SK-N-SH (cell line): ENCODE data around the gene GDAP2. TPM values are rescaled to one million over a fixed set of nuclear protein-coding genes. Genes with fewer than 3 reads are reported as not detected.

ENCODE experiments used
- CTCF ChIA-PET: fragments of 300-600, 350-600 bp; formaldehyde crosslinking; extraction: SDS; loops from one replicate; lab custom pipeline; 2021; lab: Yijun Ruan, JAX
- POLR2A ChIA-PET: fragments of 350-600 bp; sonication (Branson Sonifier 250); formaldehyde crosslinking; extraction: SDS; loops from one replicate; lab custom pipeline; 2020; ENCODE audit warnings: antibody characterized with exemption, inconsistent platforms; lab: Yijun Ruan, JAX
- DNase-seq: peaks from one replicate; pipeline ENCODE4 v3.0.0; 2012
- H2AFZ ChIP-seq: fragments of 200-600 bp; sonication (generic); 2 replicates; pipeline ENCODE4 v1.8.1; 2016; ENCODE audit warnings: antibody characterized with exemption, mild to moderate bottlenecking, low read depth
- H3F3A ChIP-seq: fragments of 200-600 bp; sonication (generic); replicated peaks from 2 replicates; pipeline ENCODE3; 2016; ENCODE audit warnings: antibody characterized with exemption, mild to moderate bottlenecking; ENCODE audit not compliant: insufficient read depth
- H3K27ac ChIP-seq, 2 experiments: fragments of 200-500 bp in 1 of 2; fragments of 200-600 bp in 1 of 2; sonication (Bioruptor generic) in 1 of 2; sonication (generic), shearing (Covaris generic) in 1 of 2; 2 replicates each; pipeline versions ENCODE4 v1.5.1 to v1.6.1; 2014 to 2016; ENCODE audit warnings: low read depth in 2 of 2, inconsistent platforms in 1 of 2, low read length in 1 of 2, mild to moderate bottlenecking in 1 of 2, mixed read lengths in 1 of 2
- H3K27me3 ChIP-seq: fragments of 200-600 bp; sonication (generic), shearing (Covaris generic); 2 replicates; pipeline ENCODE4 v1.6.1; 2016; ENCODE audit warnings: mixed run types; ENCODE audit not compliant: insufficient read depth
- H3K36me3 ChIP-seq, 2 experiments: fragments of 200-500 bp in 1 of 2; fragments of 200-600 bp in 1 of 2; sonication (Bioruptor generic) in 1 of 2; sonication (generic) in 1 of 2; replicated peaks in 1 of 2; 2 replicates each; pipeline versions ENCODE3 to v1.5.1; 2014 to 2016; ENCODE audit warnings: low read length in 1 of 2, mild to moderate bottlenecking in 1 of 2; ENCODE audit not compliant: insufficient read depth in 2 of 2, control insufficient read depth in 1 of 2
- H3K4me1 ChIP-seq, 2 experiments: fragments of 200-500 bp in 1 of 2; fragments of 200-600 bp in 1 of 2; sonication (Bioruptor generic) in 1 of 2; sonication (generic), shearing (Covaris generic) in 1 of 2; 2 replicates each; pipeline versions ENCODE4 v1.5.1 to v1.6.1; 2014 to 2016; ENCODE audit warnings: low read depth in 1 of 2, low read length in 1 of 2, mixed run types in 1 of 2; ENCODE audit not compliant: insufficient read depth in 2 of 2, control insufficient read depth in 1 of 2
- H3K4me2 ChIP-seq: fragments of 200-600 bp; sonication (generic), shearing (Covaris generic); 2 replicates; pipeline ENCODE4 v1.6.1; 2017; ENCODE audit warnings: mixed run types
- H3K4me3 ChIP-seq, 2 experiments: fragments of 200-500 bp in 1 of 2; fragments of 200-600 bp in 1 of 2; sonication (Bioruptor generic) in 1 of 2; sonication (generic), shearing (Covaris generic) in 1 of 2; 2 replicates each; pipeline versions ENCODE4 v1.5.1 to v1.8.1; 2014 to 2016; ENCODE audit warnings: low read depth in 2 of 2, inconsistent platforms in 1 of 2, low read length in 1 of 2, mild to moderate bottlenecking in 1 of 2, mixed read lengths in 1 of 2, moderate library complexity in 1 of 2
- H3K79me2 ChIP-seq: fragments of 200-600 bp; sonication (generic); 2 replicates; pipeline ENCODE4 v1.8.1; 2017; ENCODE audit warnings: mild to moderate bottlenecking; ENCODE audit not compliant: insufficient read depth
- H3K9ac ChIP-seq: fragments of 200-600 bp; sonication (generic); 2 replicates; pipeline ENCODE4 v1.6.1; 2017; ENCODE audit warnings: mixed run types
- H3K9me2 ChIP-seq: fragments of 200-600 bp; sonication (generic); 2 replicates; pipeline ENCODE4 v1.6.1; 2017; ENCODE audit warnings: mixed run types
- H3K9me3 ChIP-seq: fragments of 200-600 bp; sonication (generic); 2 replicates; pipeline ENCODE4 v1.6.1; 2017; ENCODE audit warnings: mixed run types, mild to moderate bottlenecking, moderate library complexity
- H4K20me1 ChIP-seq: fragments of 200-600 bp; sonication (generic); 2 replicates; pipeline ENCODE4 v1.6.1; 2017; ENCODE audit warnings: mild to moderate bottlenecking, mixed run types; ENCODE audit not compliant: insufficient read depth
- CHD2 ChIP-seq: fragments of 150-350 bp; IDR thresholded peaks from 2 replicates; pipeline ENCODE4 v1.6.1; 2018; ENCODE audit warnings: low read length; ENCODE audit not compliant: partially characterized antibody
- ELF1 ChIP-seq: IDR thresholded peaks from 2 replicates; pipeline ENCODE4 v1.4.0; 2012
- EZH2phosphoT487 ChIP-seq: fragments of 200-600 bp; sonication (generic); IDR thresholded peaks from 2 replicates; pipeline ENCODE4 v1.6.1; 2017; ENCODE audit warnings: low read depth, mixed run types, mild to moderate bottlenecking, antibody characterized with exemption, moderate library complexity, borderline replicate concordance
- FOSL2 ChIP-seq: IDR thresholded peaks from 2 replicates; pipeline ENCODE4 v1.4.0; 2012; ENCODE audit warnings: low read depth, mild to moderate bottlenecking, moderate library complexity, borderline replicate concordance
- FOXJ3 ChIP-seq: sonication (generic); formaldehyde crosslinking; IDR thresholded peaks from 2 replicates; pipeline ENCODE4 v1.5.1; 2020; ENCODE audit warnings: mild to moderate bottlenecking, missing genetic modification reagents
- GABPA ChIP-seq: IDR thresholded peaks from 2 replicates; pipeline ENCODE4 v1.4.0; 2012; ENCODE audit warnings: low read depth, mild to moderate bottlenecking
- GATA2 ChIP-seq: sonication (generic); formaldehyde crosslinking; IDR thresholded peaks from 2 replicates; pipeline ENCODE4 v1.5.0; 2020; ENCODE audit warnings: mild to moderate bottlenecking, missing genetic modification reagents
- MEF2A ChIP-seq: IDR thresholded peaks from 2 replicates; pipeline ENCODE4 v1.4.0; 2012; ENCODE audit warnings: low read depth, borderline replicate concordance
- RAD21 ChIP-seq: IDR thresholded peaks from 2 replicates; pipeline ENCODE4 v1.6.1; 2012; ENCODE audit warnings: mild to moderate bottlenecking, low read length
- RXRA ChIP-seq: IDR thresholded peaks from 2 replicates; pipeline ENCODE4 v1.4.0; 2012; ENCODE audit warnings: low read depth, mild to moderate bottlenecking, borderline replicate concordance
- polyA plus RNA-seq, 3 experiments: library from polyadenylated mRNA; depleted of rRNA; stranded (reverse); fragments of >200 nt; gene quantifications; 2 replicates each; pipeline ENCODE4 v1.2.3, GENCODE V29; 2012
- TF ChIP-seq, protein P1 (sequence below): IDR thresholded peaks from 2 replicates; pipeline ENCODE4 v1.6.1; 2012; ENCODE audit warnings: mild to moderate bottlenecking, low read depth, low read length, moderate library complexity
- TF ChIP-seq, protein P2 (sequence below): IDR thresholded peaks from 2 replicates; pipeline ENCODE4 v1.4.0; 2012; ENCODE audit warnings: low read depth, borderline replicate concordance
- TF ChIP-seq, protein P3 (sequence below): IDR thresholded peaks from 2 replicates; pipeline ENCODE4 v1.4.0; 2012; ENCODE audit warnings: low read depth
- TF ChIP-seq, protein P4 (sequence below): fragments of 150-350 bp; IDR thresholded peaks from 2 replicates; pipeline ENCODE4 v1.6.1; 2016; ENCODE audit warnings: mild to moderate bottlenecking, low read depth, low read length

Gene GDAP2
- polyA plus RNA-seq, 1 of the 3 experiments (the other 2 are of a cell fraction) = 5.6 TPM

DNA sequence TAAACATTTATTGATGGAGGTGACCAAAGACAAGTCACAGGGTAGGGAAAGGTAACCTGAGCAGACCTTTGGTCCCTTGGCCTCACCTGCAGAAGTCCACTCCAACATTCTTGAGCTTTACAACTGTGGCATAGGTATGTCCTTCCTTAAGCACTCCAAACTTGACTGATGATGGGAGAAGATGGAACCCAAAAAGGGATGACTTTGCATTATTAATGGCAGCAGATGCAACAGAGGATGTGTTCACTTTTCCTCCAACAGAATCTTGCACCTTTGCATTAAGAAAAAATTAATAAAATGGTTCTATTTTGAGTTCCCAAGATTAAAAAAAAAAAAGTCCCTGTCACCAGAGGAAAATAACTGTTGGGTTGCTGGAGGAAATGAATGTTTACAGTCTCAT is 42.4 kb upstream of the GDAP2 start:
- H3F3A ChIP-seq = peaks cover 5% of the 10 kb centered on the region
- no peaks in the 10 kb centered on the region for H3K9me2 ChIP-seq
- ChIA-PET CTCF (no interaction called here), POLR2A (no interaction called here)
- no peaks in the 10 kb centered on the region for H3K9me3 ChIP-seq
- no peak overlapping the region for H2AFZ ChIP-seq
- TF ChIP-seq, protein P1, sequence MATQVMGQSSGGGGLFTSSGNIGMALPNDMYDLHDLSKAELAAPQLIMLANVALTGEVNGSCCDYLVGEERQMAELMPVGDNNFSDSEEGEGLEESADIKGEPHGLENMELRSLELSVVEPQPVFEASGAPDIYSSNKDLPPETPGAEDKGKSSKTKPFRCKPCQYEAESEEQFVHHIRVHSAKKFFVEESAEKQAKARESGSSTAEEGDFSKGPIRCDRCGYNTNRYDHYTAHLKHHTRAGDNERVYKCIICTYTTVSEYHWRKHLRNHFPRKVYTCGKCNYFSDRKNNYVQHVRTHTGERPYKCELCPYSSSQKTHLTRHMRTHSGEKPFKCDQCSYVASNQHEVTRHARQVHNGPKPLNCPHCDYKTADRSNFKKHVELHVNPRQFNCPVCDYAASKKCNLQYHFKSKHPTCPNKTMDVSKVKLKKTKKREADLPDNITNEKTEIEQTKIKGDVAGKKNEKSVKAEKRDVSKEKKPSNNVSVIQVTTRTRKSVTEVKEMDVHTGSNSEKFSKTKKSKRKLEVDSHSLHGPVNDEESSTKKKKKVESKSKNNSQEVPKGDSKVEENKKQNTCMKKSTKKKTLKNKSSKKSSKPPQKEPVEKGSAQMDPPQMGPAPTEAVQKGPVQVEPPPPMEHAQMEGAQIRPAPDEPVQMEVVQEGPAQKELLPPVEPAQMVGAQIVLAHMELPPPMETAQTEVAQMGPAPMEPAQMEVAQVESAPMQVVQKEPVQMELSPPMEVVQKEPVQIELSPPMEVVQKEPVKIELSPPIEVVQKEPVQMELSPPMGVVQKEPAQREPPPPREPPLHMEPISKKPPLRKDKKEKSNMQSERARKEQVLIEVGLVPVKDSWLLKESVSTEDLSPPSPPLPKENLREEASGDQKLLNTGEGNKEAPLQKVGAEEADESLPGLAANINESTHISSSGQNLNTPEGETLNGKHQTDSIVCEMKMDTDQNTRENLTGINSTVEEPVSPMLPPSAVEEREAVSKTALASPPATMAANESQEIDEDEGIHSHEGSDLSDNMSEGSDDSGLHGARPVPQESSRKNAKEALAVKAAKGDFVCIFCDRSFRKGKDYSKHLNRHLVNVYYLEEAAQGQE = no peak
- TF ChIP-seq FOXJ3 (no peak), EZH2phosphoT487 (no peak), ELF1 (no peak), RAD21 (no peak), CHD2 (no peak), RXRA (no peak), GATA2 (CRISPR knock-in tag) (no peak), GABPA (no peak), FOSL2 (no peak), MEF2A (no peak)
- TF ChIP-seq, protein P2, sequence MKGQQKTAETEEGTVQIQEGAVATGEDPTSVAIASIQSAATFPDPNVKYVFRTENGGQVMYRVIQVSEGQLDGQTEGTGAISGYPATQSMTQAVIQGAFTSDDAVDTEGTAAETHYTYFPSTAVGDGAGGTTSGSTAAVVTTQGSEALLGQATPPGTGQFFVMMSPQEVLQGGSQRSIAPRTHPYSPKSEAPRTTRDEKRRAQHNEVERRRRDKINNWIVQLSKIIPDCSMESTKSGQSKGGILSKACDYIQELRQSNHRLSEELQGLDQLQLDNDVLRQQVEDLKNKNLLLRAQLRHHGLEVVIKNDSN = no peak
- TF ChIP-seq, protein P3, sequence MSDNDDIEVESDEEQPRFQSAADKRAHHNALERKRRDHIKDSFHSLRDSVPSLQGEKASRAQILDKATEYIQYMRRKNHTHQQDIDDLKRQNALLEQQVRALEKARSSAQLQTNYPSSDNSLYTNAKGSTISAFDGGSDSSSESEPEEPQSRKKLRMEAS = no peak
- TF ChIP-seq, protein P4, sequence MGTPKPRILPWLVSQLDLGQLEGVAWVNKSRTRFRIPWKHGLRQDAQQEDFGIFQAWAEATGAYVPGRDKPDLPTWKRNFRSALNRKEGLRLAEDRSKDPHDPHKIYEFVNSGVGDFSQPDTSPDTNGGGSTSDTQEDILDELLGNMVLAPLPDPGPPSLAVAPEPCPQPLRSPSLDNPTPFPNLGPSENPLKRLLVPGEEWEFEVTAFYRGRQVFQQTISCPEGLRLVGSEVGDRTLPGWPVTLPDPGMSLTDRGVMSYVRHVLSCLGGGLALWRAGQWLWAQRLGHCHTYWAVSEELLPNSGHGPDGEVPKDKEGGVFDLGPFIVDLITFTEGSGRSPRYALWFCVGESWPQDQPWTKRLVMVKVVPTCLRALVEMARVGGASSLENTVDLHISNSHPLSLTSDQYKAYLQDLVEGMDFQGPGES = no peak
- H3K36me3 ChIP-seq = peaks cover 0 to 2% of the 10 kb centered on the region in 2 experiments
- no peaks in the 10 kb centered on the region for H4K20me1 ChIP-seq
- H3K4me1 ChIP-seq = peaks cover 0 to 2% of the 10 kb centered on the region in 2 experiments; a peak in 2 of 4 replicates
- no peak overlapping the region for H3K4me2 ChIP-seq
- H3K9ac ChIP-seq = no peak overlapping the region
- H3K27ac ChIP-seq = no peak overlapping the region
- no peak overlapping the region for H3K4me3 ChIP-seq
- no peaks in the 10 kb centered on the region for H3K79me2 ChIP-seq
- no peaks in the 10 kb centered on the region for H3K27me3 ChIP-seq
- DNase-seq = no peak
